GM11168 (cell line): ENCODE results near the gene MPPE1.
"Not testable (repeated sequence)": the region's sequence is repeated elsewhere in the genome, so short reads cannot be mapped to it uniquely, and the experiment has no call there.

Source experiments
- in situ Hi-C: fragments of 300-500 bp; cut with MboI; formaldehyde crosslinking; loops from one replicate; pipeline ENCODE4 v1.12.0; 2022; ENCODE audit warnings: low sequenced_read_pairs; ENCODE audit not compliant: unreplicated experiment

The MPPE1 gene

GRCh38 chr18:11932393-11932792 is 24.3 kb upstream of the MPPE1 start:
- in situ Hi-C loops = no loop called here

DNA sequence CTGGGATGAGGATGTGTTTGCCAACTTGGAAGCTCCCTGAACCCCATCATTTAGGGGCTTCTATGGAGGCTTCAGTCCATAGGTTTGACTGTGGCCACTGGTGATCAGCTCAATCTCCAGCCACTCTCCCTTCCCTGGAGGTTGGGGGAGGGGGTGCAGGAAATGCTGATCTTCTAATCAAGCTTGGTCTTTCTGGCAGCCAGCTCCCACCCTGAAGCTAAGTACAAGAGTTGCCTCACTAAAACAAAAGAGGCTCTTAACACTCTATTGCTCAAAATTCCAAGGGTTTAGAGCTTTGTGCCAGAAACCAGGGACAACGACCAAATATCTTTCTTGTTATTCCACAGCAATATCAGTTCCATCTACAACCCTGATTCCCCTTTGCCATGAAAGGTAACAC is 19.4 kb upstream of the MPPE1 start:
- in situ Hi-C loops = loop anchor here (10.0 kb wide), 1 partner anchor 107 kb away; no protein-coding TSS in a partner anchor

- in situ Hi-C loops = loop anchor here (10.0 kb wide), 1 partner anchor 109 kb away; no protein-coding TSS in a partner anchor
Measured at GRCh38 chr18:11925800-11926481, 17.8 kb upstream of the MPPE1 start.

GRCh38 chr18:11923450-11923849 is 15.3 kb upstream of the MPPE1 start:
- in situ Hi-C loops = loop anchor here (5.0 to 10.0 kb wide), 2 partner anchors 111 to 1326 kb away; no protein-coding TSS in a partner anchor

GRCh38 chr18:11919522-11919921 is 11.4 kb upstream of the MPPE1 start:
- in situ Hi-C loops = not testable (repeated sequence)

DNA sequence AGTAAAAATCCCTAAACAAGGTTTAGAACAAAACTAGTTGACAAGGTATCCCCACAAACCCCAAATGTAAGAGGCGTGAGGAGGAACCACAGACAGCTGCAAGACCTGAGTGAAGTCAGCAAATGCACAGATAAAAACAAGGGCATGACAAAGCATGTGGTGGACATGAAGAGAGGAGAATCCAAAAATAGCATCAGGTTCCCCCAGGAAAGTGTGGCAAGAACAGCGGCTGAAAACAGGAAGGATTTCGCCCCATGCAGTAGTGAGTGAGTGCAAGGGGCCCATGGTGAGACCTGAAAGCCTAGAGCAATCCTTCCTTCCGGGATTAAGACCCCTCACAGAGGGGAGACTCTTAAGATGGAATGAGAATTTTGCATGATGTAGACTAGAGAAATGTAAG is 8.8 kb upstream of the MPPE1 start:
- in situ Hi-C loops = not testable (repeated sequence)

- in situ Hi-C loops = no loop called here
Measured at GRCh38 chr18:11909591-11910026, 1.5 kb upstream of the MPPE1 start.

DNA sequence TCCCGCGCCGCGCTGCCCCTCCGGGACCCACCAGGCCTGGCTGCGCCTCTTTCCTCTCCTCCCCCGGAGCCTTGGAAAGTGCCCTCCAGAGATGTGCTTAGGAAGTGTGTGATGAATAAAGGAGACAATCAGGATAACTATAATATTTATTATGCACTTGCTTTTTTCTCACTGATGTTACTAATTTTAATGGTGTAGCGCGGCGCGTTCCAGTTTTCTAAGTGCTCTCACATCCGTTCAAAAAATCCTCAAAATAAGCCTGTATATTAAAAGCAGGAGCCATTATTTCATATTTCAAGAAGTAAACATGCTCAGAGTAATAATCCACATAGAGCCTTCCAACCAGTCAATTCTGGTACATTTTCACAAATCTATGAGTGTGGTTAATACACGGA is 941 bp upstream of the MPPE1 start:
- in situ Hi-C loops = no loop called here

- in situ Hi-C loops = no loop called here
Measured at GRCh38 chr18:11906926-11907874, 917 bp downstream of the MPPE1 start.

- in situ Hi-C loops = no loop called here
Measured at GRCh38 chr18:11906176-11906575, 1.9 kb downstream of the MPPE1 start.

DNA sequence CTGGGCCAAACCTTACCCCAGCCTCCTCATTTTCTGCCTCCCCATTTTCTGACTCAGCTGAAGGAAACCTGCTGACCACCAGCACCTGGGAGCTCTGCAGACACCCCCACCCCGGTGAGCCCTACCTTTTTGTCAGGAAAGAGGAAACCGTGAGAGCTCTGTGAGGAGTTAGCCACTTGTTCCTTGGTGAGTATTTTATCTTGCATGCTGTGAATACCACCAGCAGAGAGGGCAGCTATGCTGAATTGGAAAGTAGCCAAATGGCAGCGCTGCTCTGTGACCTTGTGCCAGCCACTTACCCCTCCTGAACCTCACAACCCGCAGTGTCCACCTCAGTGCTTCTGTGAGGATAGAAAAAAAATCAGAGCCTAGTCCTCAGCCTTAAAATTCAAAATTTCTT is 2.5 kb downstream of the MPPE1 start:
- in situ Hi-C loops = no loop called here

DNA sequence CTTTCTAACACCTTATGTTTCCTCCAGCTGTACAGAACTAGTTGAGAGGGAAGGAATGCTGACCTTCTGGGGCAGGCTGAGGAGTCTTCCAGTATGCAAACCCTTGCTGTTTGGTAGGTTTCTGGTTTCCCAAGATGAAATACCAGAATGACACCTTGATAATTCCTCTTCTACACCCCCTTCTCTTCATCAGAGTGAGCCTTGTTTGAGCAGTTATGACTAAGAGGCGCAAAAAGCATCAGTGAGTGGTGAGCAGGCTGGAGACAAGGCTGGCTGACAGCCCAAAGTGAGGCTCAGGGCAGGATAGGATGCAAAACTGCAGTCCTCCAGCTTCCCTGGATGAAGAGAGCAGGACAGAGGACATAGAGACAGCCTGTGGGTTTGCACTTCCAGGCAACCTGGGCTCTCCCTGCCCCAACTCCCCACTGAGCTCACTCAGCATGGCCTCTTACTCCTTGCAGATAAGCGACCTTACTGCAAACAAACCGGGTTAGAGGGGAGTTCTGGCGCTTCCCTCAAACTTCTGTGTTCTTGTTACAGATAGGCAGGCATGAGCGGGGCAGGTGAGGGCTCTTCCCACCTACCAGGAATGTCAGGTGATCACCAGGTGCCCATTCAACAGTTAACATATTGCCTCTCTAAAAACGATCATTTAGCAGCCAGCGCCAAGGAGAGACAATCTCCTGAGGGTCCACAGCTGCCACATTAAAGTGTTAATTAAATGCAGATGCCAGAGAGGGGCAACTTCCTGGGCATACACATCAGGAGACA is 5.4 kb downstream of the MPPE1 start:
- in situ Hi-C loops = no loop called here

- in situ Hi-C loops = no loop called here
Measured at GRCh38 chr18:11901826-11902438, 6.2 kb downstream of the MPPE1 start.

- in situ Hi-C loops = no loop called here
Measured at GRCh38 chr18:11899063-11899462, 9.1 kb downstream of the MPPE1 start.

- in situ Hi-C loops = no loop called here
Measured at GRCh38 chr18:11897781-11898180, 10.3 kb downstream of the MPPE1 start.

GRCh38 chr18:11892438-11892837 is 15.7 kb downstream of the MPPE1 start:
- in situ Hi-C loops = not testable (repeated sequence)

DNA sequence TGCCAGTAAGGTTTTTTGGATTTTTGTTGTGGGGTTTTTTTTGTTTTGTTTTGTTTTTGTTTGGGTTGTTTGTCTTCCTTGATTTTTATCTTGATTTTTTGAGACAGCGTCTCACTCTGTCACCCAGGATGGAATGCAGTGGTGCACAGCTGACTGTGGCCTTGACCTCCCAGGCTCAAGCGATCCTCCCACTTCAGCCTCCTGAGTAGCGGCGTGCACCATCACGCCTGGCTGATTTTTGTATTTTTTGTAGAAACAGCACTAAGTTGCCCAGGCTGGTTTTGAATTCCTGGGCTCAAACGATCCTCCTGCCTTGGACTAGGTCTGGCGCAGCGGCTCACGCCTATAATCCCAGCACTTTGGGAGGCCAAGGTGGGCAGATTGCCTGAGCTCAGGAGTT is 16.4 kb downstream of the MPPE1 start:
- in situ Hi-C loops = no loop called here

DNA sequence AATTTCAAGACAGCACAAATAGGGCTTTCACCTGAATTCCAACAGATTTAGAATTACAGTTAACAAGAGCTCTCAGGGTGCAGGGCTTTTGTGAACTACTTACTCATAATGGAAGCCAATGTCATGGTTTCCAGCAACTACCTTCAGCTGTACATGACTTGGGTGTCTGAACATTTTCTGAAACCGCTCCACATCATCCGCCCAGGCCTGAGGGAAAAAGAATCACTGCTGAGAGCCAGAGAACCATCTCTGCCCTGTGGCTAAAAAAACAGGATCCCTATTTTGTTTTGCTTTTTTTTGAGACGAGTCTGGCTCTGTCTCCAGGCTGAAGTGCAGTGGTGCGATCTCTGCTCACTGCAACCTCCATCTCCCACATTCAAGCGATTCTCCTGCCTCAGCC is 18.8 kb downstream of the MPPE1 start:
- in situ Hi-C loops = no loop called here

GRCh38 chr18:11888726-11889125 is 19.4 kb downstream of the MPPE1 start:
- in situ Hi-C loops = no loop called here
